NT2/D1 (cell line): Measurements from ENCODE around the gene C22orf15.

Experiments used
- DNase-seq: peaks from one replicate; pipeline ENCODE4 v3.0.0-alpha.2; 2011; ENCODE audit warnings: low read depth, low spot score
- H3K27me3 ChIP-seq: 2 replicates; pipeline ENCODE4 v1.6.0; 2011; ENCODE audit warnings: mild to moderate bottlenecking; ENCODE audit not compliant: insufficient read length, insufficient read depth
- H3K36me3 ChIP-seq: 2 replicates; pipeline ENCODE4 v1.6.1; 2011; ENCODE audit warnings: mild to moderate bottlenecking, low read length, mixed read lengths; ENCODE audit not compliant: insufficient read depth, insufficient read length
- H3K4me1 ChIP-seq: 2 replicates; pipeline ENCODE4 v1.5.1; 2011; ENCODE audit not compliant: insufficient read depth, insufficient read length
- H3K4me3 ChIP-seq: 2 replicates; pipeline ENCODE4 v1.5.1; 2011; ENCODE audit warnings: low read depth; ENCODE audit not compliant: insufficient read length
- H3K9ac ChIP-seq: 2 replicates; pipeline ENCODE4 v1.6.0; 2011; ENCODE audit warnings: low read depth; ENCODE audit not compliant: insufficient read length
- H3K9me3 ChIP-seq: 2 replicates; pipeline ENCODE4 v1.5.1; 2011; ENCODE audit warnings: mild to moderate bottlenecking, low read length; ENCODE audit not compliant: insufficient read depth
- SUZ12 ChIP-seq: IDR thresholded peaks from 2 replicates; pipeline ENCODE4 v1.6.1; 2011; ENCODE audit not compliant: insufficient read length, insufficient read depth; ENCODE audit errors: extremely low read depth
- YY1 ChIP-seq: IDR thresholded peaks from 2 replicates; pipeline ENCODE4 v1.6.1; 2011; ENCODE audit not compliant: insufficient read length, insufficient read depth
- ZNF274 ChIP-seq: IDR thresholded peaks from 2 replicates; pipeline ENCODE4 v1.6.1; 2011; ENCODE audit warnings: mild to moderate bottlenecking, low read depth, low read length

C22orf15 gene

GRCh38 chr22:23769321-23769965 is 6.7 kb downstream of the C22orf15 start:
- Histone ChIP-seq H3K9me3 (no peaks in the 10 kb centered on the region), H3K27me3 (peaks cover 33% of the 10 kb centered on the region), H3K36me3 (peaks cover 13% of the 10 kb centered on the region), H3K4me3 (no peak overlapping the region), H3K4me1 (peaks cover 21% of the 10 kb centered on the region), H3K9ac (no peak overlapping the region)
- DNase-seq = no peak
- no peak for TF ChIP-seq YY1
- no peak for TF ChIP-seq SUZ12

DNA sequence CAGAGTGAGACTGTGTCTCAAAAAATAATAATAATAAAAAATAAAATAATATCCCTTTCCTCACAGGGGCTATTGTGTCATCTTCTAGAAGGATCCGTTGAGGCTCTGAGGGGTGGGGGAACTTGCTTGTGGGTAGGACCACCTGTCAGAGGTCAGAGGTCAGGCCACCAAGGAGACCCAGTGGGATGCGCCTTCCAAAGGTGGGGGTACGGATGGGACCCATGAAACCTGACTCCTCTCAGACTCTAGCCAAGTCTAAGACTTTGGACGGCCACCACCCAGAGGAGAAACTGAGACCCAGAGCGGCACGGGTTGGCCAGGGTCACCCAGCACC is 9.5 kb downstream of the C22orf15 start:
- Histone ChIP-seq H3K36me3 (no peaks in the 10 kb centered on the region), H3K9me3 (no peaks in the 10 kb centered on the region), H3K9ac (peak overlapping the region; percentile 56), H3K4me1 (peaks cover 19% of the 10 kb centered on the region), H3K27me3 (peaks cover 39% of the 10 kb centered on the region), H3K4me3 (no peak overlapping the region)
- TF ChIP-seq YY1 (no peak), ZNF274 (no peak), SUZ12 (no peak)
- DNase-seq = no peak

DNA sequence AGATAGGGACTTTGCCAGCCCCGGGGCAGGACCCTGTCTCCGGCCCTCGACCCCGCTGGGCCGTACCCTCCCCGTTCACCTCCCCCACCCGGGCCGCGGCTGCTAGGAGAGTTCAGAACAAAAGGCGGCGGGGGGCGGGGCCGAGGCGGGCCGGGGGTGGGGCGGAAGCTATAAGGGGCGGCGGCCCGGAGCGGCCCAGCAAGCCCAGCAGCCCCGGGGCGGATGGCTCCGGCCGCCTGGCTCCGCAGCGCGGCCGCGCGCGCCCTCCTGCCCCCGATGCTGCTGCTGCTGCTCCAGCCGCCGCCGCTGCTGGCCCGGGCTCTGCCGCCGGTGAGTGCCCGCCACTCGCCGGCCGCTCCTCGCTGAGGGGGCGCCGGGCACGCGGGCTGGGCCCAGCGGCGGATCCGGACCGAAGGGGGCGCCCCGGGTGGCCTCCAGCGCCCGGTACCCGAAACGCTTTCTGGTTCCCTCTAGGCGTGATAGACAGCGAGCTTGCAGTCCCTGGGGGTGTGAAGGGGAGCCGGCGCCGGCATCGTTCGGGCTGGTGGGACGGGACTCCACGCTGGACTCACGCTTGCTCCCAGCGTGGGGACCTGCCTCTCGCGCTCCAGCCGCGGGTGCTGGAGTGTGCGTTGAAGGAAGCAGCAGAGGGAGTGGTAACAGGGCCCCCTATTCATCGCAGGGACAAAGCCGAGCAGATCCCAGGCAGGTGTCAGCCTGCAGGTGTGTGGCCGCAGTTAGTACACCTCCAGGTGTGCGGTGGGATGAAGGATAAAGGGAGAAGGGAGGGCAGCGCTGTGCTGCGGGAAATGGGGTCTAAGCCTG is 10.1 kb downstream of the C22orf15 start, which contains the start of gene MMP11:
TSS of gene MMP11 (plus strand) at position 201 of the 825 bp plus-strand sequence. CDS start at position 223, 22 bp downstream.
- peak within 1 kb of the TSS; percentile 40 for H3K4me3 ChIP-seq
- H3K4me1 ChIP-seq = peaks cover 19% of the 10 kb centered on the region

GRCh38 chr22:23773483-23774113 is 10.8 kb downstream of the C22orf15 start:
- H3K4me3 ChIP-seq = peak overlapping the region; percentile 40

More for the DNA sequence above, 10.1 kb downstream of the C22orf15 start, which contains the start of gene MMP11:
- peaks cover 39% of the 10 kb centered on the region for H3K27me3 ChIP-seq
- no peaks in the 10 kb centered on the region for H3K36me3 ChIP-seq
- TF ChIP-seq SUZ12 (no peak), YY1 (no peak), ZNF274 (no peak)
- no peak for DNase-seq
- peak within 1 kb of the TSS; percentile 70 for H3K9ac ChIP-seq
- H3K9me3 ChIP-seq = no peaks in the 10 kb centered on the region

DNA sequence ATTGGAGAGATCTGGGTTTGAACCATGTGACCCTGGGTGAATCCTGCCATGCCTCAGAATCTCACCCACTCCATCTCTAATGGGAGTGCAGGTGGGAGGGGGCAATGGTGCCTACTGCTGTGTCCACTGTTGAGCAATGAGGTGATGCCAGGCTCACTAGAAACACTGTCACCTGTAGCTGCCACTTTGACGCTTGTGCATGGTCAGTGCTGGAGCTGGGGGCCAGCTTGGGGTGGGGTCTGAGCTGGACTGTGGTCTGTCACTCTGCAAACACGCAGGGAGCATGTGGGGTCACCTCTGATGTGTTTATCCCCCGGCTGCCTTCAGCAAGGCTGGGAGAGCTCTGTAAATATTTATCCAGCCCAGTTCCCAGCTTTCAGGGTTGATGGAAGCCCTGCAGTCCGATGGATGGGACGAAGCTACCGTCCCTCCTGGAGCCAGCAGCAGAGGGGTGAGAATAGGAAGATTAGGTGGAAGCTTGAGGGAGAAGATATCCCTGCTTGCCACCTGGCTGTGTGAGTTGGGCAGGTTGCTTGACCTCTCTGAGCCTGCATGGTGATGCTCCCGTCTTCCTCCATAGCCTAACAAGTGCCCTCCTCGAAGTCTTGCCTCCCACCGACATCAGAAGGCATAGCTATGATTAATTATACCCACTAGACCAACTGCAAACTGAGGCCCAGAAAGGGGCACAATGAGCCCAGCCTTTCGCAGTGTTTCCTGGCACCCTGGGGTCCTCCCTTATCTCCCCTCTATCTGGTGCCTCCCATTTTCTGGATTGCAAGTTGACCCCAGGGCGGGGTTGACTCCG is 11.5 kb downstream of the C22orf15 start:
- no peak for DNase-seq
- H3K4me3 ChIP-seq = no peak overlapping the region
- H3K4me1 ChIP-seq = peaks cover 16% of the 10 kb centered on the region
- TF ChIP-seq ZNF274 (no peak), YY1 (no peak)
- H3K36me3 ChIP-seq = no peaks in the 10 kb centered on the region
- no peaks in the 10 kb centered on the region for H3K9me3 ChIP-seq
- H3K9ac ChIP-seq = no peak overlapping the region
- peaks cover 35% of the 10 kb centered on the region for H3K27me3 ChIP-seq

More at GRCh38 chr22:23773483-23774113, 10.8 kb downstream of the C22orf15 start:
- Histone ChIP-seq H3K4me1 (peaks cover 19% of the 10 kb centered on the region), H3K9ac (peak overlapping the region; percentile 70), H3K9me3 (no peaks in the 10 kb centered on the region), H3K36me3 (no peaks in the 10 kb centered on the region), H3K27me3 (peaks cover 39% of the 10 kb centered on the region)
- no peak for TF ChIP-seq ZNF274
- no peak for TF ChIP-seq SUZ12
- no peak for TF ChIP-seq YY1
- no peak for DNase-seq

DNA sequence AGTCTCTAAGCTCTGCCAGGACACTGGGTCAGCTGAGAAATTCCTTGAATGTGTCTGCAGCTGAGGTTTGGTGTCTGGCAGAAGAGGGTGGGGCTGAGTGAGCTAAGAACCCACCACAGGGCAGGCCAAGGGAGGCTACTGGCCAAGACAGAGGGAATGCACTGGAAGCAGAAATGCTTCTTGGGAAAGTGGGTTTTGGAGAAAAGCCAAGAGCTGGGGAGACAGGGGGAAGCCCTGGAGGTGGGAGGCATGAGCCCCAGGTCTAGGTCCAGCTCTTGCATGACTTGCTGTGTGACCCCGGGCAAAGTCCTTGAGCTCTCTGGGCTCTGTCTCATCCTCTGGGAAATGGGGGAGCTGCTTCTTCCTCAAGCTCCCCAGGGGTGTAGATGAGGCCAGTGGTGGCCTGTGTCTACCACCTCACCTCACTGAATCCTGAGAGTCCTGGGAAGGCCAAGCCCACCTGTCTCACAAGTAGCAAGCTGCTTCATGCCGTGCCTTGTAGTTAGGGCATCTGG is 12.2 kb downstream of the C22orf15 start:
- H3K4me3 ChIP-seq = no peak overlapping the region
- H3K36me3 ChIP-seq = no peaks in the 10 kb centered on the region
- H3K27me3 ChIP-seq = peaks cover 31% of the 10 kb centered on the region
- no peaks in the 10 kb centered on the region for H3K9me3 ChIP-seq
- no peak for TF ChIP-seq ZNF274
- H3K4me1 ChIP-seq = peaks cover 13% of the 10 kb centered on the region
- DNase-seq = no peak
- no peak overlapping the region for H3K9ac ChIP-seq
